ENCODE data around the gene RAPGEF1.
"Not testable (repeated sequence)": the region's sequence is repeated elsewhere in the genome, so short reads cannot be mapped to it uniquely, and the experiment has no call there.

The RAPGEF1 gene

GRCh38 chr9:131559421-131560000, 180.4 kb downstream of the RAPGEF1 start:
- DNase-seq (ENCODE audit: low spot score) = no peak

- DNase-seq (ENCODE audit: low spot score) = no peak
These were observed 181.9 kb downstream of the RAPGEF1 start for GRCh38 chr9:131557855-131558548.

- no peak for DNase-seq (ENCODE audit: low spot score)
These were observed 183.8 kb downstream of the RAPGEF1 start for GRCh38 chr9:131555841-131556673.

- DNase-seq (ENCODE audit: low spot score) = no peak
These were observed 185.0 kb downstream of the RAPGEF1 start for GRCh38 chr9:131554843-131555351.

- no peak for DNase-seq (ENCODE audit: low spot score)
These were observed 185.6 kb downstream of the RAPGEF1 start for GRCh38 chr9:131554087-131554842.

GRCh38 chr9:131552030-131552429, 187.8 kb downstream of the RAPGEF1 start:
- DNase-seq (ENCODE audit: low spot score) = no peak

GRCh38 chr9:131550465-131550864, 189.4 kb downstream of the RAPGEF1 start:
- DNase-seq (ENCODE audit: low spot score) = not testable (repeated sequence)

GRCh38 chr9:131549186-131549585, 190.7 kb downstream of the RAPGEF1 start:
- DNase-seq (ENCODE audit: low spot score) = not testable (repeated sequence)

- DNase-seq (ENCODE audit: low spot score) = no peak
These were observed 193.4 kb downstream of the RAPGEF1 start for GRCh38 chr9:131546336-131547084.

GRCh38 chr9:131545786-131546335, 194.0 kb downstream of the RAPGEF1 start:
- no peak for DNase-seq (ENCODE audit: low spot score)

- DNase-seq (ENCODE audit: low spot score) = no peak
These were observed 194.7 kb downstream of the RAPGEF1 start, which contains the start of gene PRRT1B for GRCh38 chr9:131545003-131545785. Gene PRRT1B, plus strand, starts transcription at chr9:131545523. Its CDS starts 93 bp downstream, at chr9:131545616.

GRCh38 chr9:131543141-131543540, 196.7 kb downstream of the RAPGEF1 start:
- DNase-seq (ENCODE audit: low spot score) = no peak

- no peak for DNase-seq (ENCODE audit: low spot score)
These were observed 200.5 kb downstream of the RAPGEF1 start for GRCh38 chr9:131539223-131539923.

GRCh38 chr9:131537946-131538345, 201.9 kb downstream of the RAPGEF1 start:
- DNase-seq (ENCODE audit: low spot score) = no peak

- DNase-seq (ENCODE audit: low spot score) = no peak
These were observed 205.1 kb downstream of the RAPGEF1 start for GRCh38 chr9:131534721-131535237.

- DNase-seq (ENCODE audit: low spot score) = peak; percentile 60
These were observed 208.7 kb downstream of the RAPGEF1 start, which contains the start of gene UCK1 for GRCh38 chr9:131530920-131531832. Gene UCK1, minus strand, starts transcription at chr9:131531263. Its CDS starts 89 bp downstream, at chr9:131531174.

- no peak for DNase-seq (ENCODE audit: low spot score)
These were observed 209.3 kb downstream of the RAPGEF1 start for GRCh38 chr9:131530546-131530919.

Measured in pons (tissue), 1 donor.